GM12878 (cell line): Measurements from ENCODE around the gene YIF1B. TPM values are rescaled to one million over a fixed set of nuclear protein-coding genes. Genes with fewer than 3 reads are reported as not detected.

Source experiments
- ATAC-seq: fragments of 200-7000 bp; cut with Tn5 transposase; 3 replicates; pipeline ENCODE4 v1.9.1; 2020; ENCODE audit warnings: mild to moderate bottlenecking, moderate library complexity
- BruUV-seq: library from RNA; stranded (reverse); fragments of 400-500 nt; replicated peaks from 2 replicates; lab custom pipeline; 2021; lab: Mats Ljungman, UMichigan
- CTCF ChIA-PET: fragments of 300-600 bp; sonication (Branson Sonifier 250); formaldehyde crosslinking; extraction: SDS; loops from one replicate; lab custom pipeline; 2021; ENCODE audit warnings: inconsistent platforms; lab: Yijun Ruan, JAX
- POLR2A ChIA-PET: fragments of 350-600 bp; formaldehyde crosslinking; extraction: SDS; loops from one replicate; lab custom pipeline; 2021; ENCODE audit warnings: inconsistent platforms; lab: Charles Lee
- RAD21 ChIA-PET: fragments of 300-600 bp; sonication (Branson Sonifier 250); formaldehyde crosslinking; loops from one replicate; lab custom pipeline; 2023; ENCODE audit warnings: antibody characterized with exemption; ENCODE audit not compliant: unreplicated experiment; lab: Charles Lee
- SMC1A ChIA-PET: fragments of 300-600 bp; sonication (Branson Sonifier 250); formaldehyde crosslinking; loops from one replicate; lab custom pipeline; 2023; ENCODE audit not compliant: unreplicated experiment, uncharacterized antibody; lab: Charles Lee
- DNase-seq: peaks from one replicate; pipeline ENCODE4 v3.0.0-alpha.2; 2011; ENCODE audit warnings: low read depth, low spot score
- FAIRE-seq: peaks from 3 replicates; lab custom pipeline; 2011; peaks lifted over from hg19 to GRCh38; lab: Jason Lieb, UNC
- H2AFZ ChIP-seq: 2 replicates; pipeline ENCODE4 v1.6.0; 2011; ENCODE audit warnings: low read depth, low read length, control low read depth; ENCODE audit not compliant: control insufficient read depth
- H3K27ac ChIP-seq: 2 replicates; pipeline ENCODE4 v1.5.1; 2011; ENCODE audit warnings: control low read depth; ENCODE audit not compliant: control insufficient read depth, insufficient read depth
- H3K27me3 ChIP-seq, 2 experiments: replicated peaks in 1 of 2; 2 replicates each; pipeline versions ENCODE4 v1.6.0 to v1.6.1; 2011; ENCODE audit warnings: low read length in 1 of 2; ENCODE audit not compliant: control insufficient read depth in 2 of 2, insufficient read depth in 2 of 2
- H3K36me3 ChIP-seq, 2 experiments: 2 replicates each; pipeline ENCODE4 v1.5.1; 2011; ENCODE audit warnings: low read length in 1 of 2; ENCODE audit not compliant: control insufficient read depth in 2 of 2, insufficient read depth in 2 of 2
- H3K4me1 ChIP-seq: 2 replicates; pipeline ENCODE4 v1.6.1; 2011; ENCODE audit warnings: mild to moderate bottlenecking, low read length, moderate library complexity, mixed read lengths; ENCODE audit not compliant: control insufficient read depth, insufficient read depth
- H3K4me2 ChIP-seq: 2 replicates; pipeline ENCODE4 v1.6.0; 2011; ENCODE audit warnings: control low read depth; ENCODE audit not compliant: control insufficient read depth, insufficient read depth
- H3K4me3 ChIP-seq: fragments of 200-600 bp; sonication (generic); 2 replicates; pipeline ENCODE4 v1.5.1; 2016
- H3K79me2 ChIP-seq: 2 replicates; pipeline ENCODE4 v1.6.0; 2011; ENCODE audit warnings: low read length; ENCODE audit not compliant: control insufficient read depth, insufficient read depth
- H3K9ac ChIP-seq: 2 replicates; pipeline ENCODE4 v1.8.0; 2011; ENCODE audit warnings: low read length, control low read depth, mixed read lengths; ENCODE audit not compliant: control insufficient read depth, insufficient read depth
- H3K9me3 ChIP-seq: replicated peaks from 3 replicates; pipeline ENCODE4 v1.5.1; 2011; ENCODE audit warnings: mild to moderate bottlenecking, low read length; ENCODE audit not compliant: control insufficient read depth, insufficient read depth
- H4K20me1 ChIP-seq: 2 replicates; pipeline ENCODE4 v1.6.0; 2011; ENCODE audit not compliant: control insufficient read depth, insufficient read depth
- CREM ChIP-seq: IDR thresholded peaks from 2 replicates; pipeline ENCODE4 v1.6.1; 2014; ENCODE audit warnings: antibody characterized with exemption, low read depth
- FOS ChIP-seq: IDR thresholded peaks from 3 replicates; pipeline ENCODE4 v1.6.1; 2011; ENCODE audit warnings: borderline replicate concordance; ENCODE audit not compliant: insufficient read length; ENCODE audit errors: extremely low read depth
- HDAC2 ChIP-seq: fragments of 200-600 bp; sonication (generic); IDR thresholded peaks from 2 replicates; pipeline ENCODE4 v1.6.1; 2017
- IKZF2 ChIP-seq, 2 experiments: fragments of 450-650 bp; IDR thresholded peaks; 2 replicates each; pipeline ENCODE4 v1.6.1; 2017; ENCODE audit warnings: mild to moderate bottlenecking in 2 of 2, moderate library complexity in 2 of 2
- JUND ChIP-seq: IDR thresholded peaks from 2 replicates; pipeline ENCODE4 v1.6.1; 2012; ENCODE audit warnings: low read depth, mild to moderate bottlenecking, low read length, improper control_type of control experiment, moderate library complexity
- LARP7 ChIP-seq: fragments of 450-650 bp; IDR thresholded peaks from 2 replicates; pipeline ENCODE4 v1.6.1; 2017; ENCODE audit warnings: mild to moderate bottlenecking
- NBN ChIP-seq: fragments of 450-650 bp; IDR thresholded peaks from 2 replicates; pipeline ENCODE4 v1.6.1; 2016
- NRF1 ChIP-seq: conservative IDR thresholded peaks from 2 replicates; pipeline ENCODE4 v1.6.1; 2011; ENCODE audit warnings: mild to moderate bottlenecking, low read depth, low read length, improper control_type of control experiment
- RB1 ChIP-seq: fragments of 450-650 bp; formaldehyde crosslinking; IDR thresholded peaks from 2 replicates; pipeline ENCODE4 v1.6.1; 2017; ENCODE audit warnings: mild to moderate bottlenecking, borderline replicate concordance
- RELA ChIP-seq: fragments of 450-650 bp; IDR thresholded peaks from 2 replicates; pipeline ENCODE4 v1.8.0; 2014; ENCODE audit warnings: borderline replicate concordance; ENCODE audit not compliant: partially characterized antibody
- RUNX3 ChIP-seq: IDR thresholded peaks from 2 replicates; pipeline ENCODE4 v1.6.1; 2012; ENCODE audit warnings: low read length, inconsistent platforms
- SIX5 ChIP-seq: IDR thresholded peaks from 2 replicates; pipeline ENCODE4 v1.6.1; 2011; ENCODE audit warnings: mild to moderate bottlenecking, low read depth, low read length, moderate library complexity; ENCODE audit not compliant: severe bottlenecking
- SREBF1 ChIP-seq: IDR thresholded peaks from 2 replicates; pipeline ENCODE4 v1.6.1; 2012; ENCODE audit warnings: mild to moderate bottlenecking, low read length
- YY1 ChIP-seq: IDR thresholded peaks from 2 replicates; pipeline ENCODE4 v1.6.1; 2011; ENCODE audit warnings: low read depth, mild to moderate bottlenecking, low read length
- WGBS: methylation state at CpG from one replicate; pipeline ENCODE4 v1.1.6; 2016; ENCODE audit warnings: low lambda C conversion rate; ENCODE audit not compliant: insufficient replicate concordance, insufficient coverage; ENCODE audit errors: missing lambda C conversion rate; 5-methylcytosine and 5-hydroxymethylcytosine counted together
- in situ Hi-C: fragments of 300-500 bp; cut with MboI; formaldehyde crosslinking; loops from 9 replicates; pipeline ENCODE4 v1.14.3; 2018; ENCODE audit warnings: mixed read lengths
- intact Hi-C: fragments of 100-400 bp; cut with micrococcal nuclease; formaldehyde crosslinking; loops from one replicate; pipeline ENCODE4 v1.14.2; 2022; ENCODE audit not compliant: unreplicated experiment
- polyA plus RNA-seq, 11 experiments: library from polyadenylated mRNA; depleted of rRNA in 4 of 11; unstranded in 6 of 11; stranded (reverse) in 5 of 11; fragments of >200 nt; fragmentation: Nextera tagmentation in 4 of 11; fragmentation: Illumina TruSeq in 1 of 11; extraction: Ambion mirVana in 4 of 11; extraction: Trizol in 1 of 11; gene quantifications; 1 replicate in 1 of 11; 2 replicates in 10 of 11; pipeline versions ENCODE4 v1.2.1 to v1.2.3, GENCODE V29; 2011 to 2016; ENCODE audit warnings: inconsistent platforms in 2 of 11, missing spikeins in 2 of 11, low read depth in 1 of 11
- total RNA-seq, 4 experiments: library from RNA; depleted of rRNA in 3 of 4; stranded (reverse); fragments of >200 nt in 3 of 4; fragmentation: Illumina TruSeq in 1 of 4; extraction: Trizol in 1 of 4; gene quantifications; 2 replicates each; pipeline versions ENCODE4 v1.2.1 to v1.2.3, GENCODE V29; 2013 to 2021
- TF ChIP-seq, protein P1 (sequence below): fragments of 450-650 bp; IDR thresholded peaks from 2 replicates; pipeline ENCODE4 v1.6.1; 2016; ENCODE audit warnings: mild to moderate bottlenecking

The YIF1B gene
- total and polyA plus RNA-seq, 10 of the 15 experiments (the other 5 are each of a cell fraction or from before 2014, with no cell fraction given) = 1.3 to 106 (median 53.5) TPM

GRCh38 chr19:38306236-38306635 is 9.5 kb downstream of the YIF1B start:
- Histone ChIP-seq H3K79me2 (no peaks in the 10 kb centered on the region), H3K27me3 (no peaks in the 10 kb centered on the region), H3K27ac (no peak overlapping the region), H3K4me2 (no peak overlapping the region), H4K20me1 (no peaks in the 10 kb centered on the region), H3K9ac (no peak overlapping the region), H2AFZ (no peak overlapping the region)
- FAIRE-seq = no peak
- CTCF ChIA-PET = no interaction called here
- intact Hi-C loops = no loop called here
- in situ Hi-C loops = no loop called here
- WGBS = 95% methylated on average over 3 of the region's 3 CpGs
- no TSS peak for BruUV-seq
- TF ChIP-seq, protein P1, sequence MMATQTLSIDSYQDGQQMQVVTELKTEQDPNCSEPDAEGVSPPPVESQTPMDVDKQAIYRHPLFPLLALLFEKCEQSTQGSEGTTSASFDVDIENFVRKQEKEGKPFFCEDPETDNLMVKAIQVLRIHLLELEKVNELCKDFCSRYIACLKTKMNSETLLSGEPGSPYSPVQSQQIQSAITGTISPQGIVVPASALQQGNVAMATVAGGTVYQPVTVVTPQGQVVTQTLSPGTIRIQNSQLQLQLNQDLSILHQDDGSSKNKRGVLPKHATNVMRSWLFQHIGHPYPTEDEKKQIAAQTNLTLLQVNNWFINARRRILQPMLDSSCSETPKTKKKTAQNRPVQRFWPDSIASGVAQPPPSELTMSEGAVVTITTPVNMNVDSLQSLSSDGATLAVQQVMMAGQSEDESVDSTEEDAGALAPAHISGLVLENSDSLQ = no peak
- TF ChIP-seq IKZF2 (IDR thresholded peaks at IDR 0.05) (no peak), RUNX3 (no peak), CREM (no peak)
- TF ChIP-seq, all 136 proteins: peak for 0
- Histone ChIP-seq H3K9me3 (no peaks in the 10 kb centered on the region), H3K36me3 (peaks cover 0 to 11% of the 10 kb centered on the region in 2 experiments; a peak in 3 of 4 replicates), H3K4me1 (no peaks in the 10 kb centered on the region), H3K4me3 (no peak overlapping the region)
- ChIA-PET POLR2A (interaction anchor here (0.6 to 0.9 kb wide), 2 partner anchors 46 to 248 kb away, joined by 6 read pairs; no protein-coding TSS in a partner anchor), RAD21 (no interaction called here), SMC1A (no interaction called here)
- ATAC-seq (no peak), DNase-seq (no peak)

- Histone ChIP-seq H3K4me2 (no peak overlapping the region), H3K4me3 (no peak overlapping the region), H3K4me1 (no peaks in the 10 kb centered on the region), H3K27me3 (no peaks in the 10 kb centered on the region), H3K9ac (no peak overlapping the region), H4K20me1 (no peaks in the 10 kb centered on the region), H3K36me3 (peaks cover 0 to 11% of the 10 kb centered on the region in 2 experiments; a peak in 3 of 4 replicates), H3K9me3 (no peaks in the 10 kb centered on the region), H3K79me2 (no peaks in the 10 kb centered on the region), H3K27ac (no peak overlapping the region), H2AFZ (no peak overlapping the region)
- 89% methylated on average over 12 of the region's 29 CpGs for WGBS
- RAD21 ChIA-PET = no interaction called here
- POLR2A ChIA-PET = no interaction called here
- BruUV-seq = no TSS peak
- DNase-seq = no peak
- CTCF ChIA-PET = interaction anchor here (0.7 kb wide), 1 partner anchor 234 kb away, joined by 3 read pairs; no protein-coding TSS in a partner anchor
- SMC1A ChIA-PET = no interaction called here
- in situ Hi-C loops (no loop called here), intact Hi-C loops (no loop called here)
- FAIRE-seq = no peak
- TF ChIP-seq RB1 (no peak), FOS (no peak), NRF1 (no peak), LARP7 (no peak), RELA (no peak), CREM (no peak), YY1 (no peak), HDAC2 (no peak), SREBF1 (no peak), JUND (no peak), NBN (no peak), SIX5 (no peak)
- ATAC-seq = no peak
Measured at GRCh38 chr19:38304866-38305429, 10.8 kb downstream of the YIF1B start.
